HepG2 (cell line): ENCODE measurements around the gene EHD1. TPM values are rescaled to one million over a fixed set of nuclear protein-coding genes. Genes with fewer than 3 reads are reported as not detected.
A peak's percentile ranks its signal among the peaks of the same experiment; 100 is the strongest.

Experiments
- ADNP ChIP-seq: sonication (generic); formaldehyde crosslinking; IDR thresholded peaks from 2 replicates; pipeline ENCODE4 v1.4.0; 2020; ENCODE audit warnings: missing genetic modification reagents
- CBX2 ChIP-seq, 2 experiments: fragments of 200-600 bp in 1 of 2; sonication (generic); formaldehyde crosslinking in 1 of 2; IDR thresholded peaks; 2 replicates each; pipeline versions ENCODE4 v1.7.0 to v1.8.1; 2018 to 2022; ENCODE audit warnings: low read depth in 2 of 2, low read length in 1 of 2, mild to moderate bottlenecking in 1 of 2, missing genetic modification reagents in 1 of 2
- DNMT1 ChIP-seq: sonication (generic); formaldehyde crosslinking; IDR thresholded peaks from 2 replicates; pipeline ENCODE4 v1.5.1; 2020; ENCODE audit warnings: mild to moderate bottlenecking, missing genetic modification reagents
- ELF4 ChIP-seq: sonication (generic); formaldehyde crosslinking; IDR thresholded peaks from 2 replicates; pipeline ENCODE4 v1.5.0; 2020; ENCODE audit warnings: missing genetic modification reagents, mild to moderate bottlenecking, moderate library complexity, borderline replicate concordance
- FOXM1 ChIP-seq: sonication (generic); formaldehyde crosslinking; IDR thresholded peaks from 2 replicates; pipeline ENCODE4 v1.5.0; 2020; ENCODE audit warnings: missing genetic modification reagents
- GMEB1 ChIP-seq: sonication (generic); formaldehyde crosslinking; IDR thresholded peaks from 2 replicates; pipeline ENCODE4 v1.5.1; 2020; ENCODE audit warnings: missing genetic modification reagents, mild to moderate bottlenecking, borderline replicate concordance
- GPBP1L1 ChIP-seq: sonication (generic); formaldehyde crosslinking; IDR thresholded peaks from 2 replicates; pipeline ENCODE4 v1.5.0; 2020; ENCODE audit warnings: mild to moderate bottlenecking, missing genetic modification reagents
- HDAC6 ChIP-seq: fragments of 200-600 bp; sonication (generic); IDR thresholded peaks from 2 replicates; pipeline ENCODE4 v1.7.0; 2017; ENCODE audit warnings: mild to moderate bottlenecking, antibody characterized with exemption, low read length, low read depth
- HNRNPLL ChIP-seq: fragments of 200-400 bp; formaldehyde crosslinking; IDR thresholded peaks from 2 replicates; pipeline ENCODE4 v1.6.1; 2017; ENCODE audit warnings: mild to moderate bottlenecking, low read depth, low read length; ENCODE audit not compliant: poor library complexity, severe bottlenecking
- JUND ChIP-seq: sonication (generic); formaldehyde crosslinking; IDR thresholded peaks from 2 replicates; pipeline ENCODE4 v1.8.0; 2022; ENCODE audit warnings: mild to moderate bottlenecking, missing genetic modification reagents
- KLF6 ChIP-seq: IDR thresholded peaks from 2 replicates; pipeline ENCODE4 v1.8.0; 2016; ENCODE audit warnings: missing biosample characterization, missing genetic modification reagents
- RAD51 ChIP-seq: fragments of 450-650 bp; IDR thresholded peaks from 2 replicates; pipeline ENCODE4 v1.6.1; 2016; ENCODE audit warnings: borderline replicate concordance
- RFX5 ChIP-seq: IDR thresholded peaks from 2 replicates; pipeline ENCODE4 v1.6.1; 2011; ENCODE audit warnings: low read depth, low read length, improper control_type of control experiment
- SALL1 ChIP-seq: sonication (generic); formaldehyde crosslinking; IDR thresholded peaks from 2 replicates; pipeline ENCODE4 v1.8.0; 2022; ENCODE audit warnings: mild to moderate bottlenecking, missing genetic modification reagents
- SAP130 ChIP-seq: IDR thresholded peaks from 2 replicates; pipeline ENCODE4 v1.6.1; 2016; ENCODE audit warnings: low read depth
- SETDB1 ChIP-seq: sonication (generic); formaldehyde crosslinking; IDR thresholded peaks from 2 replicates; pipeline ENCODE4 v1.5.1; 2020; ENCODE audit warnings: missing genetic modification reagents, mild to moderate bottlenecking, borderline replicate concordance
- SNAPC5 ChIP-seq: sonication (generic); formaldehyde crosslinking; IDR thresholded peaks from 2 replicates; pipeline ENCODE4 v1.8.1; 2023; ENCODE audit warnings: mild to moderate bottlenecking, missing genetic modification reagents, borderline replicate concordance
- SP2 ChIP-seq: sonication (generic); formaldehyde crosslinking; IDR thresholded peaks from 2 replicates; pipeline ENCODE4 v1.5.1; 2020; ENCODE audit warnings: mild to moderate bottlenecking, missing genetic modification reagents
- ZBTB14 ChIP-seq: sonication (generic); formaldehyde crosslinking; IDR thresholded peaks from 2 replicates; pipeline ENCODE4 v1.4.0; 2020; ENCODE audit warnings: missing genetic modification reagents
- ZNF138 ChIP-seq: sonication (generic); formaldehyde crosslinking; IDR thresholded peaks from 2 replicates; pipeline ENCODE4 v1.5.0; 2020; ENCODE audit warnings: mild to moderate bottlenecking, low read depth, missing genetic modification reagents
- ZNF33B ChIP-seq: sonication (generic); formaldehyde crosslinking; IDR thresholded peaks from 2 replicates; pipeline ENCODE4 v1.5.1; 2020; ENCODE audit warnings: mild to moderate bottlenecking, missing genetic modification reagents
- ZNF605 ChIP-seq: sonication (generic); formaldehyde crosslinking; IDR thresholded peaks from 2 replicates; pipeline ENCODE4 v1.8.0; 2022; ENCODE audit warnings: mild to moderate bottlenecking, missing genetic modification reagents
- ZNF614 ChIP-seq: IDR thresholded peaks from 2 replicates; pipeline ENCODE4 v1.6.1; 2018; ENCODE audit warnings: missing biosample characterization, missing genetic modification reagents, inconsistent platforms, borderline replicate concordance
- ZNF678 ChIP-seq: sonication (generic); formaldehyde crosslinking; IDR thresholded peaks from 2 replicates; pipeline ENCODE4 v1.4.0; 2020; ENCODE audit warnings: mild to moderate bottlenecking, missing genetic modification reagents
- ZNF709 ChIP-seq: sonication (generic); formaldehyde crosslinking; IDR thresholded peaks from 2 replicates; pipeline ENCODE4 v1.5.0; 2020; ENCODE audit warnings: mild to moderate bottlenecking, missing genetic modification reagents
- ZNF773 ChIP-seq: sonication (generic); formaldehyde crosslinking; IDR thresholded peaks from 2 replicates; pipeline ENCODE4 v1.4.0; 2020; ENCODE audit warnings: missing genetic modification reagents, borderline replicate concordance
- ZNF777 ChIP-seq: sonication (generic); formaldehyde crosslinking; IDR thresholded peaks from 2 replicates; pipeline ENCODE4 v1.4.0; 2020; ENCODE audit warnings: missing genetic modification reagents
- polyA plus RNA-seq, 8 experiments: library from polyadenylated mRNA; depleted of rRNA in 3 of 8; stranded (reverse) in 7 of 8; unstranded in 1 of 8; fragments of >200 nt; fragmentation: Illumina TruSeq in 4 of 8; extraction: Trizol in 4 of 8; gene quantifications; 2 replicates each; pipeline versions ENCODE4 v1.2.1 to v1.2.3, GENCODE V29; 2011 to 2016; ENCODE audit warnings: low read depth in 4 of 8, missing spikeins in 1 of 8, mixed read lengths in 1 of 8; ENCODE audit not compliant: insufficient read depth in 1 of 8
- total RNA-seq, 5 experiments: library from RNA; depleted of rRNA; stranded (reverse); fragments of >200 nt; fragmentation: Illumina TruSeq; extraction: Trizol; gene quantifications; 2 replicates each; pipeline ENCODE4 v1.2.3, GENCODE V29; 2016; ENCODE audit warnings: low read depth in 1 of 5

The EHD1 gene
- total and polyA plus RNA-seq, 2 of the 13 experiments (the other 11 are each of a cell fraction or from before 2014, with no cell fraction given) = 23.6 to 26.6 TPM

GRCh38 chr11:64844330-64845128 lies 33.9 kb downstream of the EHD1 start, which contains the start of gene CDC42BPG (continued):
- TF ChIP-seq ZNF614 (no peak), SP2 (peak; percentile 36; the same call in 1 of the 2 replicates), ZNF138 (0 out of 2 replicates have a peak, but pooled peaks have one; percentile 34), ZNF33B (CRISPR knock-in tag) (no peak), ELF4 (CRISPR knock-in tag) (no peak), ZNF773 (CRISPR knock-in tag) (0 out of 2 replicates have a peak, but pooled peaks have one; percentile 18), CBX2 (IDR thresholded peaks at IDR 0.05; ENCODE audit: low read depth, low read length) (no peak), CBX2 (CRISPR knock-in tag; IDR thresholded peaks at IDR 0.05; ENCODE audit: low read depth) (no peak; the same call in 1 of the 2 replicates), ZNF709 (CRISPR knock-in tag) (0 out of 2 replicates have a peak, but pooled peaks have one; percentile 19), RAD51 (no peak), GPBP1L1 (CRISPR knock-in tag) (no peak), SNAPC5 (0 out of 2 replicates have a peak, but pooled peaks have one; percentile 26), GMEB1 (peak; percentile 47; the same call in 1 of the 2 replicates), ZNF678 (CRISPR knock-in tag) (peak; percentile 48; the same call in 1 of the 2 replicates), SETDB1 (CRISPR knock-in tag) (no peak), SALL1 (CRISPR knock-in tag) (peak; percentile 31), RFX5 (no peak), ZBTB14 (CRISPR knock-in tag) (no peak), ADNP (CRISPR knock-in tag) (peak; percentile 59; the same call in 1 of the 2 replicates), KLF6 (CRISPR knock-in tag) (no peak), HNRNPLL (peak; percentile 89), HDAC6 (no peak), JUND (CRISPR knock-in tag) (no peak), ZNF605 (no peak), FOXM1 (CRISPR knock-in tag) (no peak), SAP130 (CRISPR knock-in tag) (0 out of 2 replicates have a peak, but pooled peaks have one; percentile 21), DNMT1 (CRISPR knock-in tag) (no peak), ZNF777 (CRISPR knock-in tag) (peak; percentile 99)
